Cerebellar cortex (tissue), 1 donor: ENCODE data around the gene TTR.

Source experiments
- DNase-seq: peaks from one replicate; pipeline ENCODE4 v3.0.0-alpha.2; 2015; ENCODE audit warnings: low spot score

Gene TTR

GRCh38 chr18:31579375-31579774 is 12.3 kb upstream of the TTR start:
- DNase-seq: no peak

- DNase-seq: no peak
Observed at GRCh38 chr18:31581498-31582197, 10.0 kb upstream of the TTR start.

- no peak for DNase-seq
Observed at GRCh38 chr18:31583185-31583854, 8.4 kb upstream of the TTR start.

- no peak for DNase-seq
Observed at GRCh38 chr18:31585991-31586390, 5.7 kb upstream of the TTR start.

- DNase-seq: no peak
Observed at GRCh38 chr18:31586616-31587015, 5.1 kb upstream of the TTR start.

- no peak for DNase-seq
Observed at GRCh38 chr18:31587529-31587928, 4.1 kb upstream of the TTR start.

- no peak for DNase-seq
Observed at GRCh38 chr18:31590570-31590969, 1.1 kb upstream of the TTR start.

GRCh38 chr18:31591113-31591512 is 564 bp upstream of the TTR start:
- no peak for DNase-seq

- no peak for DNase-seq
Observed at GRCh38 chr18:31592506-31593157, 955 bp downstream of the TTR start.

- no peak for DNase-seq
Observed at GRCh38 chr18:31595121-31595771, 3.6 kb downstream of the TTR start.

GRCh38 chr18:31596081-31596872 is 4.6 kb downstream of the TTR start:
- no peak for DNase-seq

GRCh38 chr18:31598021-31598805 is 6.5 kb downstream of the TTR start:
- peak; percentile 10 for DNase-seq

GRCh38 chr18:31603315-31603714 is 11.6 kb downstream of the TTR start:
- no peak for DNase-seq

- no peak for DNase-seq
Observed at GRCh38 chr18:31606265-31606664, 14.6 kb downstream of the TTR start.

GRCh38 chr18:31607384-31607783 is 15.7 kb downstream of the TTR start:
- no peak for DNase-seq

- DNase-seq: no peak
Observed at GRCh38 chr18:31609886-31610285, 18.2 kb downstream of the TTR start.

GRCh38 chr18:31610286-31611205 is 18.9 kb downstream of the TTR start:
- DNase-seq: peak; percentile 92

- DNase-seq: no peak
Observed at GRCh38 chr18:31611511-31611910, 19.8 kb downstream of the TTR start.

GRCh38 chr18:31612124-31612523 is 20.4 kb downstream of the TTR start:
- peak; percentile 9 for DNase-seq

- DNase-seq: no peak
Observed at GRCh38 chr18:31614044-31614443, 22.4 kb downstream of the TTR start.
